GM19043 (cell line): ENCODE results near the gene VARS2.
"Not testable (repeated sequence)": the region's sequence is repeated elsewhere in the genome, so short reads cannot be mapped to it uniquely, and the experiment has no call there.

Source experiments
- ATAC-seq: cut with Tn5 transposase; IDR thresholded peaks from one replicate; pipeline ENCODE4 v1.9.1; 2021; ENCODE audit warnings: low read depth; ENCODE audit not compliant: unreplicated experiment

Gene VARS2

DNA sequence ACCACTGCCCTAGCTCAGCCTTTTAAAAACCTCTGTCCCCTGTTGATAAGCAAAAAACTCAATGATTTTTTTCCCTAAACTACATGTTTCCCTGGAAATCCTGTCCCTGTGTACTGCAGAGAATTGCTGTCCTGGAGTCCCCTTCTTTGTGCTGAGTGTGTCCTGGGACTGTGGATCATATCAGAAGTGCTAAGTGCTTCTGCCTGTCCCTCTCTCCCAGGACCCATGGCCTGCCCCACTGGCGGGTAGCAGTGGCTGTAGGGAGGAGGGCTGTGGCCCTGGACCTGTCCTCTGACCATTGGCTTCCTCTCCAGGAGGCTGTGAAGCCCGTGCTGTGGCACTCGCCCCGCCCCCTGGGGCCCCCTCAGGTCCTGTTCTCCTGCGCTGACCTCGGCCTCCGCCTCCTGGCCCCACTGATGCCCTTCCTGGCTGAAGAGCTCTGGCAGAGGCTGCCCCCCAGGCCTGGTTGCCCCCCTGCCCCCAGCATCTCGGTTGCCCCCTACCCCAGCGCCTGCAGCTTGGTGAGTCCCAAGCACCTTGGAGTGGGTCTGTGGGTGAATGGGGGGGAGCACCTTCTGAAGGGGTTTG lies 10.1 kb downstream of the VARS2 start:
- ATAC-seq: not testable (repeated sequence)

DNA sequence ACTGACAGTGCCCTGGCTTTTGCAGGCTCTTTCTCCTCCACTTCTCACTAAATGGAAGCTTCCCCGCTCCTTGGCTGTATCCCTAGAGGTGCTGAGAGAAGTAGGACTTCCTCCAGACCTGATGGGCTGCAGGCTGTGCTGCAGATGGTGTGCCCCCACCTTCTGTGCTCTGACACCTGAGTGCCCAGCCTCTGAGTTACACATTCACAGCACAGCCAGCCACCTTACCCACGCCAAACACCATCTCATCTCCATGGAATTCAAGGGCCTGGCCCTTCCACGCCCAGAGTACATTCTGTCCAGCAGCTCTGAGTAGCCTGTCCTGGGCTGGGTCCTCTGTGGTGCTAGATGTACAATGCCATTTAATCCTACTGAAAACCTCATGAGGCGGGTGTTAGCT lies 12.6 kb downstream of the VARS2 start:
- ATAC-seq: no peak

DNA sequence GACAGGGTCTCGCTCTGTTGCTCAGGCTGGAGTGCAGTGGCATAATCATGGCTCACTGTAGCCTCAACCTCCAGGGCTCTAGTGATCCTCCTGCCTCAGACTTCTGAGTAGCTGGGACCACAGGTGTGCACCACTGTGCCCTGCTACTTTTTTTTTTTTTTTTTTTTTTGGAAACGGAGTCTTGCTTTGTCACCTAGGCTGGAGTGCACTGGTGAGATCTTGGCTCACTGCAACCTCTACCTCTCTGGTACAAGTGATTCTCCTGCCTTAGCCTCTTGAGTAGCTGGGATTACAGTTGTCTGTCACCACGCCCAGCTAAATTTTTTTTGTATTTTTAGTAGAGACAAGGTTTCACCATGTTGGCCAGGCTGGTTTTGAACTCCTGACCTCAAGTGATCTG lies 13.0 kb downstream of the VARS2 start:
- not testable (repeated sequence) for ATAC-seq

DNA sequence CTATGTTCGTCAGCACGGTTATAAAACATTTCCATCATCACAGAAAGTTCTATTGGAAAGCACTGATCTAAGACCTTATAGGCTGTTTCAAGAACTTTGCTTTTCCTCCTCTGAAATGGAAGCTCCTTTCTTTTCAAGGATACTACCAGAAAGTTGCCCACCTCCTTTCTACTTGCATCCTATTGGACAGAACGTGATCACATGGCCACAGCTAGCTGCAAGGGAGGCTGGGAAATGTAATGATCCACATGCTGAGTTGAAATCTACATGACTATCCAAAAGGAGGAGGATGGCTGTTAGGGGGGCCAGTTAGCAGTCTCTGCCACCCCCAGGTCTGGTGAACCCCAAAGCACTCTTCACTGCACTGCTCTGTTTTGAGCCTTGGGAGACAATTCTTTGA lies 14.6 kb downstream of the VARS2 start:
- no peak for ATAC-seq

DNA sequence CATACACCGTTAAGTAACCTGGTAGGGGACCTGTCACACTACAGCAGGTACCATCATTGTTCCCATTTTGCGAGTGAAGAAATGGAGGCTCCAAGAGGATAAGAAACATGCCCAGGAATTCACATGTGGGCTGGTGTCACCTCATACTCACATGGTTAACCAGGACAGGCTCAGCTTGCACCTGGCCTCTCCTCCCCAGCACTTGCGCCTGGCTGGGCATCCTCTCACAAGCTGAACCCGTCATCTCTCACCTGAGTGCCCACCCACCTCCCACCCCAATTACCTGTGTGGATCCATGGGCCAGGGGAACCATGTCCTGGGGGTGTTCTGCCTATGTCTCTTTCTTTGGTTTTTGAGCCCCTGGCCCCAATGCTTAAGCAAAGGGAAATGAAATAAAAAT lies 16.5 kb downstream of the VARS2 start:
- no peak for ATAC-seq

DNA sequence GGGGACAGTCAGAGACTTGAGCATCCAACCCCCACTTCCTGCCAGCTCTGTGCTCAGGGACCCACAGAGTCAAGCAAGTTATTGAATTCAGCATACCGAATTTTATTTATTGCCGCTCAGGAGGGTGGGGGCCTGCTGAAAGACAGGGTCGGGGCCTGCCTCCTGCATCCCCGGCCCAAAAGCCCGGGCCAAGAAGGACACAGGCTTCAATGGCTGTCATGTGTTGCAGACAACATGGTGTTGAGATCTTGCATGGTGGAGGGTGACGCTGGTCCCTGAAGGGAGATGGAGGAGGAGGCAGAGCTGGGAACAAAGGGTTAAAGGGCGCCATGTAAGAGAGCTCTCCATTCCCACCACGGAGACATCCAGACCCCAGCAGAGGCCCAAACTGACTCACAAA lies 17.2 kb downstream of the VARS2 start:
- ATAC-seq: no peak

DNA sequence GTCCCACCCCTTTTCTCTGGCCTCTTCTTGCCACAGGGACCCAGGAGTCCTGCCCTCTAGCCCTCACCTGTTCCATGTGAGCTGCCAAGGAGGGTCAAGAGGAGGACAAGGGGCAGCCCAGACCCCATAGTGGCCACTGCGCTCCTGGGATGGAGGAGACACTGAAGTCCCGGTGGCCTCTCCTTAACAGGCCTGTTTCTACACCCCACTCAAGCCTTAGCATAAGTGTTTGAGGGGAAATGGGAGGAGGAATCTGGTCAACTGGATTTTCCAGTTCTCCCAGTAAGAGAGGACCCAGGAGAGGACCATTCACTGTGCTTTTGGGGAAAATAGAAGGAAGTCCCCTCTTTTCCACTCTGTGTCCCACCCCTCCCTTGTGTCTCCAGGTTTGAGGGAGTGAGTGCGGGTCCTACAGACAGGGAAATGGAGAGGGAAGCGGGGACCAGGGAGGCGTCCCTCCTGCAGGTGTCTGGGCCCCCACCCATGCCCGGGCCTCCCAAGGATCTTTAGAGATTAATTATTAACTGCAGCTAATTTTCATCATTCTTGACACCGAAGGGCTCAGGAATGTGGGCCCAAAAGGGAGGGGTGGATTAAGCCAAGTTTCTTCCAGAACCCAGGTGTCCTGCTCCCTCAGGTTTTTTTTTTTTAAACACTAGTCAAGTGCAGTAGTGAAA lies 18.1 kb downstream of the VARS2 start, which contains the start of gene SFTA2:
Gene SFTA2 (minus strand): TSS at position 202 of the 677 bp plus-strand sequence. CDS start 74 bp downstream, at position 128.
- no peak for ATAC-seq

DNA sequence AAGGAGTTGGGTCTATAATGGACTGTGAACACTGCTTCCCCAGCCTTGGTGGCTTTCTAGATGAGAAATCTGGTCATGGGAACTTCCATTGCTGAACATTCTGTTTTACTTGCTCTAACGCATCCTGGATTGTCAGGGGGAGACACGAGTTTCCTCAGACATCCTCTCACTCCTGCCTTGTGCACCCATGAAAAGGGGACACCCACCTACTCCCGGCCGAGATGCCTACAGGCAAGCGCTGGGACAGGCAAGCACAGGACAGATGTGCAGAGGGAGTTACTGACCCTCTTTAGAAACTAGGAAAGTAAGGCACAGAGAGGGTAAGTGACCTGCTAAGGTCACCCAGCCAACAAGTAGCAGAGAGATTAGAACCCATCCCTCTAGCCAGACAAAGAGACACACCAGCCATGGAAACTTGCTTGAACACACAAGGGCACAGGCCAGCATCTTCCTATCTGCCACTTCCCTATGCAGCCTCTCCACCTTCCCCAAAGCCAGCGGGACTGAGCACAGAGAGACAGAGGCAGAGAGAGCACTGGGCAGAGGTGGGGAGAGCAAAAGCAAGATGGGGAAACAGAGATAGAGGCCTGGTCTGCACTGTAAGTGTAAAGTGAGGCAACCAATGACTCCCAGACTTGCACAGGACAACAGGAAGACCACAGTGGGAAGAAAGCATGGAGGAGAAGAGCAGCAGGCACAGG lies 18.8 kb downstream of the VARS2 start:
- ATAC-seq: no peak

DNA sequence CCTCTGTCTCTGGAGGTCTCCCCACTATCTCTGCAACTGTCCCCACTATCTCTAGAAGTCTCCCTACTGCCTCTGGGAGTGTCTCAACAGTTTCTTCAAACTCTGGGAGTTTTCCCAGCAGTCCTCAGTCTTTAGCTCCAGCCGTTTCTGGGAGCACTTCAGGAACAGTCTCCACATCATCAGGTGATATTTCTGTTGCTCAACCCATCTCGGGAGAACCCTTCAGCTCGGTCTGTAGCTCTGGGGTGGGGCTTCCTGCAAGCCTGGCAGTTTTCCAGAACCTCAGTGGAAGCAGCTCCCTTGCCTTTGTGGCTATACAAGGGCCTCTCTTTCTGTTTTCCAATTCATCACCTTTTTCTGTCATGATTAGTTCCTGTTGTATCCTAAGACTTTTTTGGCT lies 21.0 kb downstream of the VARS2 start:
- ATAC-seq: no peak

DNA sequence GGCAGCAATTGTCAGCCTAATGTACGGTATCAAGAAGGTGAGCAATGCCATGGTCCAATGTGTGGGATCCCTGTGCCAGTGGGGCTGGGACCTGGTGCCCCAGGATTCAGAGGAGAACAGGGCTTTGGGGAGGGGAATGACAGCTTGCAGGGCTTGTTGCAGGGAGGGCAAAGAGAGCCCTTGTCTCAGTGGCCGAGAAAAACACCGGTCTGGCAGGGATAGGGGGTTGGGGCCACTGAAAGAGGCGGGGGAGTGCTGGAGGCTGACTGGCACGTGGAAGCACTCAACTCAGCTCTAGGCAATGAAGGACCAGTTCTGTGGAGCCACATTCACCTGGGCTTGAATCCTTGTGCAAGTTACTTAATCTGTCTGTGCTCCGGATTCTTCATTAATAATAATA lies 23.2 kb downstream of the VARS2 start:
- no peak for ATAC-seq

DNA sequence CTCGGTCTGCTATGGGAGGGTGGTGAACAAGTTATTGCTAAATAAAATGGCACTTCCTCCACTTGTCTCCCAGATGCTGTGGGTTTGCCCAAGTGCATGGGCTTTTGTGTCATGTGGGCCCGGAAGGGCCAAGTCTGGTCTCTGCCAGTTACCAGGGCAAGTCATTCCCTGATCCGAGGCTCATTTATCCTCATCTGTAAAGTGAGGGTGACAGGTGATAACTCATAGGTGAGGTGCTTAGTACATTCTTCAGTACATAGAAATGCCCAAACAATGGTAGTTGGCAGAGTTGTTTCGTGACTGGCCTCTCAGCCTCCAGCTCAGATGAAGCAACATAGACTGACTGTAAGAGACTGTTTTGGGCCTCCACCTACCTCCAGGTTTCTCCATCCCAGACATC lies 24.7 kb downstream of the VARS2 start:
- ATAC-seq: no peak

DNA sequence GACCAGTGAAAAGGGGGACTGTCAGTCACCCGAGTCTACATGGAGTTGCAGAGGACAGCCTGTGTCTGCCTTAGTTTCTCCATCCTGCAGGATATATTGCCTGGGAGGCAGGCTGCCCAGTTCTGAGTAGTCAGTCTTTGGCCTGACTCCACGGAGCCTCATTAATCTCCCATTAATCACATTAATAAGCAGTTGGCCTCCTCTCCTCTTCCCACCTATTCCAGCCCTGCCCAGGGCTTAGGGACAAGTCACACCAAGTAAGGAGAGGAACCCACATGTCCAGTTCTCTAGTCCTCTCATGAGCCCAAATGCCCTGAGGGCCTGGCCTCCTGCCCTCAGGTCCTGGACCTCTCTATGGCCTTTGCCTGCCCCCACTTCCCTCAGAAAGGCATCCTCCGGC lies 25.4 kb downstream of the VARS2 start:
- ATAC-seq: no peak

DNA sequence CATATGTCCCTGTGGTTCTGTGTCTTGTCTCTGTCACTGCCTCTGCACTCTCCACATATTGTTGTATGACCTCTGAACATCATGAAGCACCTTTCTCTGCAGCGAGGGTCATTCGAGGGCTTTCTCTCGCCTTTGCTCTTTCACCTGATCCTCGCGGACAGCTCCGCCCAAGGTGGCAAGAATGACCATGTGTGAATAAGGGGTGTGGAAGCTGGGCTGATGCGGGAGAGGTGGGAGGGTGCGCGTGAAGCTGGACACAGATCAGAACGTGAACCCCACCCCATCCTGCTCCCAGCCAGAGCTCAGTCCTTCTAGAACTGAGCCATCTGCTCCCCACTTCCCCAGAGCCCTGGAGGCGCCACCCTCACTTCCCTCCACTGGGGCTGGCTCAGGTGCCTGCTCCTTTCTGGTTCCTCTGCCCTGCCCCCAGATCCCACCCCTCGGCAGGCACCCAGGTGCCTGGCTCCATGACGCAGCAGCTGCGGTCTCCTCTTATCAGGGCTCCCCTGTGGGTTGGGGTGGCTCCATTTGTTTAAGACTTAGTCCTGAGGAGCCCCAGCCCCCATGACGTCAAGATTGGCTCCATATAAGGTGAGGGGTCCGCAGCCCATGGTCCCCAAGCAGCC lies 26.4 kb downstream of the VARS2 start, which contains the start of gene MUCL3:
Gene MUCL3 (plus strand): TSS at position 613 of the 626 bp plus-strand sequence. CDS start 27 bp downstream, outside the sequence.
- ATAC-seq: no peak

DNA sequence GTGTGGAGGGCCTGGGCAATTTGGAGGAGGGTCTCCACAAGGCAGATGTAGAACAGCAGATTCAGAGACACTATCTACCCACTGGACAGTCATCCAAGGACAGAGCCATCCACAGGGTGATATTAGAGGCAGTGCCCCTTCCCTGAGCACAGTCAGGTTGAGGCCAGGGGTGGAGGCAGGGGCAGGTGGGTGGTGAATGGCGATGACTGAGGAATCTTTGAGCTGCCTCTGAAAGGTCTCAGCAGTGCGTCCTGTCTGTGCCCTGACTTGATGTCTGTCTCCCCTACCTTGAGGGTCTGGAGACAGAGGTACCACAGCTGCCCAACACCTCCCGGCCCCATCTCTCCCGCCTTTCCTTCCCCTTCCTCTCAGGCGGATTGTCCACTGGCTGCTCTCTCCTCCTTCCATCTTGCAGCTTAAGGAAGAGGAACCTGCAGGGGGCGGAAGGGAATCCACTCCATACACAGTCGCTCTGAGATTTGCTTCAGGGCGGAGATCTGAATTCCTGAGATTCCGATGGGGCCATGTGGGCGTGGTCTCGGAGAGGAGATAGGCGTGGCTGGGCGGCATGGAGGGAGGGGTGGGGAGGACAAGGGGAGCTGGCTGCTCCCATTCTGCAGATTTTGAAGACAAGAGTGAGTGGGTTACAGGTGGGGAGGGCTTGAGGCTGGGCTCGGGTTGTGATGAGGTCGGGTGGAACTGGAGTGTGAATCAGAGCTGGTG lies 28.5 kb downstream of the VARS2 start:
- ATAC-seq: no peak

DNA sequence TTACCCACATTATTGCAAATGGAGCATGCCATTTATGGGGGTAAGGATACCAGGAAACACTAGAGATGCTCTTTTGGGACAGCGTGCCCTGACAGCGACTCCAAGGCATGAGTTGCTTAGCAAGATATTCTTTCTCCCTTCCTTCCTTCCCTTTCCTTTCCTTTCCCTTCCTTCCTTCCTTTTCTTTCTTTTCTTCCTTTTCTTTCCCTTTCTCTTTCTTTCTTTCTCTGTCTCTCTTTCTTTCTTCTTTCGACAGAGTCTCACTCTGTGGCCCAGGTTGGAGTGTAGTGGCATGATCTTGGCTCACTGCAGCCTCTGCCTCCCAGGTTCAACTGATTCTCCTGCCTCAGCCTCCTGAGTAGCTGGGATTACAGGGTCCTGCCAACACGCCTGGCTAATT lies 30.0 kb downstream of the VARS2 start:
- no peak for ATAC-seq

DNA sequence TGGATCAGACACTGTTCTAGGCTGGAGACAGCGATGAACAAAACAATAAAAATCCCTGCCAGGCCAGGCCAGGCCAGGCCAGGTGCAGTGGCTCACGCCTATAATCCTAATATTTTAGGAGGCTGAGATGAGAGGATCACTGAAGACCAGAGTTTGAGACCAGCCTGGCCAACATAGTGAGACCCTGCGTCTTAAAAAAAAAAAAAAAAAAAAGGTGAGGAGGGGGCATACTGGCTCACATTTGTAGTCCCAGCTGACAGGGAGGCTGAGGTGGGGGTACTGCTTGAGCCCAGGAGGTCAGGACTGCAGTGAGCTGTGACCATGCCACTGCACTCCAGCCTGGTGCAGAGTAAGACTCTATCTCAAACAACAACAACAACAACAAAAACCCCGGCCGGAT lies 31.2 kb downstream of the VARS2 start:
- ATAC-seq: no peak

DNA sequence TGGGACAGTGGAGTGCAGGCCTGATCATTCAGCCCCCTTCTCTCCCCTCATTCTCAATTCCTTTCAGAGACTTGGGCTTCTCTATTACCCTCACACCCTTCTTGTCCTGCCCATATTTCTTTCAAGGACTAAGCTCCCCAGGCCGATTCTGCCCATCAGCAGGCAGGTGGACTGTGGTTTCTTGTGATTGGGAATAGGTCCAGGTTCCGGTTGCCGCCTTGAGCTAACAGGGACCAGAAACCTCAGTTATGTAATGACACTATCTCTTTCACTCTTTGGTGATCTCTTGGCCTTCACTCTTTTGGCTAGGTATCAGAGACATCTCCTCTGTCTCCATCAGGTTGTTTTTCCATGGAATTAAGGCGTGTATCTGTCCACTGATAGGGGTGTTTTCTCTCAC lies 33.2 kb downstream of the VARS2 start:
- no peak for ATAC-seq

DNA sequence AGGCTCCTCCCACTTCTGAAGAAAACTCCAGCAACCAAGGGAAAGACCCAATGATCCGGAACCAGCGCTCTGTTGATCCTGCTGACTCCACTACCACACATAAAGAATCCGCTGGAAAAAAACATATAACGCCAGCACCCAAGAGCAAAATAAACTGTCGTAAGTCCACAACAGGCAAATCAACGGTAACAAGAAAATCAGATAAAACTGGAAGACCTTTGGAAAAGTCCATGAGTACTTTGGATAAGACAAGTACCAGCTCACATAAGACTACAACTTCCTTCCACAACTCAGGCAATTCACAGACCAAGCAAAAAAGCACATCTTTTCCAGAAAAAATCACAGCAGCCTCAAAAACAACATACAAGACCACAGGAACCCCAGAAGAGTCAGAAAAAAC lies 34.8 kb downstream of the VARS2 start:
- no peak for ATAC-seq

DNA sequence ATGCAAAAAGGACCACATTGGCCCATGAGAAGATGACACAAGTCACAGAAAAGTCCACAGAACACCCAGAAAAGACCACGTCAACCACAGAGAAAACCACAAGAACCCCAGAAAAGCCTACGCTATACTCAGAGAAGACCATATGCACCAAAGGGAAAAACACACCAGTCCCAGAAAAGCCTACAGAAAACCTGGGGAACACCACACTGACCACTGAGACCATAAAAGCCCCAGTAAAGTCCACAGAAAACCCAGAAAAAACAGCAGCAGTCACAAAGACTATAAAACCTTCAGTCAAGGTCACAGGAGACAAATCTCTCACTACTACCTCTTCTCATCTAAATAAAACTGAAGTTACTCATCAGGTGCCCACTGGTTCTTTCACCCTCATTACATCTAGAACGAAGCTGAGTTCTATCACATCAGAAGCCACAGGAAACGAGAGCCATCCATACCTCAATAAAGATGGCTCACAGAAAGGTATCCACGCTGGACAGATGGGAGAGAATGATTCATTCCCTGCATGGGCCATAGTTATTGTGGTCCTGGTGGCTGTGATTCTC lies 38.0 kb downstream of the VARS2 start:
- ATAC-seq: no peak

DNA sequence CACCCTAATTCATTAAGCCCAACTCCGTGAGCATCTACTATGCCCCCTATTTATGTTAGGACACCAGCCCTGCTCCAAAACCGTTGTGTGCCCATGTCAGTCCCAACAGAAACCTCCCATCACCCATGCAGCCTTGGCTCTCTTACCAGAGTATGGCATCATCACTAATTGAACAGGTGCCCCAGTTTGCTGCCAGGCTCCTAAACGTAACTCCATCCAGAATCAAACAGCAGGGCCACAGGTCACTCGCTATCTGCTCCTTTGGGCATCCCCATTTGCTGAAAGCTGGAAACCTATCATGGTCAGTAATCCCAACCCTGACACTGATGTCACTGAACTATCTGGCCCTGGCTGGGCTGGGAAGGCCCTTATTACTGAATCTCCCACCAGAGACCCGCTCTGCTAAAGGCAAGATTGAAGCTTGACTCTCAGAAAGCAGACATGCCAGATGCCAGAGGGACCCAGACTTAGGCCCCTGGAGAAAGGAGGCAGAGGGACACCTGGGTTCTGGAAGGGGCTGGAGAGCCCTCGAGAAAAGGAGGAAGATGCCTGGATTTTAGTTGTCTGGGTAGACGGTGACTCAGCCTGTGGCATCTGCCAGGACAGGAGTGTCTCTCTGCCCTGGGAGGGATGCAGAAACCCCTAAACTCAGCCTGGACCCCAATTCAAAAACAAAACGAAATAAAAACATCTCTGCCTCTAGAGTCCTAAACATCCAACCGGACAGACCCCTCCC lies 40.8 kb downstream of the VARS2 start:
- ATAC-seq: no peak
